Mesothelial cell of epicardium (in vitro differentiated cells): ENCODE results near the gene FAM107A. TPM values are rescaled to one million over a fixed set of nuclear protein-coding genes. Genes with fewer than 3 reads are reported as not detected.

Source experiments
- DNase-seq, 2 experiments: peaks; one replicate each; pipeline ENCODE4 v3.0.0; 2021; ENCODE audit warnings: low spot score in 2 of 2; ENCODE audit not compliant: unreplicated experiment in 2 of 2
- H3K27ac Mint-ChIP-seq: 2 replicates; pipeline ENCODE4 v1.8.0; 2021; ENCODE audit warnings: mixed read lengths
- H3K27me3 Mint-ChIP-seq: 2 replicates; pipeline ENCODE4 v1.8.0; 2021; ENCODE audit warnings: low read depth, mixed read lengths
- H3K36me3 Mint-ChIP-seq: 2 replicates; pipeline ENCODE4 v1.8.0; 2021; ENCODE audit warnings: mixed read lengths
- H3K4me1 Mint-ChIP-seq: 2 replicates; pipeline ENCODE4 v1.8.0; 2021; ENCODE audit warnings: mixed read lengths
- H3K4me3 Mint-ChIP-seq: 2 replicates; pipeline ENCODE4 v1.8.0; 2021; ENCODE audit warnings: mild to moderate bottlenecking, moderate library complexity, mixed read lengths
- H3K9me3 Mint-ChIP-seq: 2 replicates; pipeline ENCODE4 v1.8.0; 2021; ENCODE audit warnings: mixed read lengths
- total RNA-seq: library from RNA; stranded (reverse); gene quantifications from 3 replicates; pipeline ENCODE4 v1.2.1, GENCODE V29; 2021
- TF ChIP-seq, protein P1 (sequence below): fragments of 200-600 bp; sonication (generic); IDR thresholded peaks from one replicate; pipeline ENCODE4 v1.5.0; 2021; ENCODE audit warnings: antibody characterized with exemption; ENCODE audit not compliant: unreplicated experiment

The FAM107A gene
- total RNA-seq, 1 donor from 2014 or later: not detected

DNA sequence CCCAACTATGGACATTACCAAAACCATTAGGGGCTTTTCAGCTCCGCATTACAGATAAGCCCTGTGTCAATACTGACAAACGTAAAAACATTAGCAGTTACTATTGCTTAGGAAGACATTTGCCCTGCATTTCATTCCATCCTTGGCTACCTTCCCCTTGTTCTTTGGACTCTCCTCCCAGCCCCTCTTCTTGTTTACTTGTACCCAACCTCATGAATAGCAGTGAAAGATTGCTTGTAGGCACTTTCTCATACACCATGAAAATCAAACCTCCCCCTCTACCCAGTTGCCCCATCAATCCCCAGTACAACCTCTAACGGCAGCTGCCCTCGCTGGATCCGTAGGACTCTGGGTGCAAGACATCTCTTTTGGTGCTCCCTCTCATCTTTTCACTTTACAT is 16.9 kb upstream of the FAM107A start:
- Mint-ChIP-seq H3K4me3 (no peak overlapping the region), H3K27me3 (peaks cover 26% of the 10 kb centered on the region), H3K4me1 (no peaks in the 10 kb centered on the region), H3K36me3 (no peaks in the 10 kb centered on the region), H3K27ac (no peak overlapping the region), H3K9me3 (no peaks in the 10 kb centered on the region)
- TF ChIP-seq, protein P1, sequence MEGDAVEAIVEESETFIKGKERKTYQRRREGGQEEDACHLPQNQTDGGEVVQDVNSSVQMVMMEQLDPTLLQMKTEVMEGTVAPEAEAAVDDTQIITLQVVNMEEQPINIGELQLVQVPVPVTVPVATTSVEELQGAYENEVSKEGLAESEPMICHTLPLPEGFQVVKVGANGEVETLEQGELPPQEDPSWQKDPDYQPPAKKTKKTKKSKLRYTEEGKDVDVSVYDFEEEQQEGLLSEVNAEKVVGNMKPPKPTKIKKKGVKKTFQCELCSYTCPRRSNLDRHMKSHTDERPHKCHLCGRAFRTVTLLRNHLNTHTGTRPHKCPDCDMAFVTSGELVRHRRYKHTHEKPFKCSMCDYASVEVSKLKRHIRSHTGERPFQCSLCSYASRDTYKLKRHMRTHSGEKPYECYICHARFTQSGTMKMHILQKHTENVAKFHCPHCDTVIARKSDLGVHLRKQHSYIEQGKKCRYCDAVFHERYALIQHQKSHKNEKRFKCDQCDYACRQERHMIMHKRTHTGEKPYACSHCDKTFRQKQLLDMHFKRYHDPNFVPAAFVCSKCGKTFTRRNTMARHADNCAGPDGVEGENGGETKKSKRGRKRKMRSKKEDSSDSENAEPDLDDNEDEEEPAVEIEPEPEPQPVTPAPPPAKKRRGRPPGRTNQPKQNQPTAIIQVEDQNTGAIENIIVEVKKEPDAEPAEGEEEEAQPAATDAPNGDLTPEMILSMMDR: no peak
- DNase-seq: no peak

DNA sequence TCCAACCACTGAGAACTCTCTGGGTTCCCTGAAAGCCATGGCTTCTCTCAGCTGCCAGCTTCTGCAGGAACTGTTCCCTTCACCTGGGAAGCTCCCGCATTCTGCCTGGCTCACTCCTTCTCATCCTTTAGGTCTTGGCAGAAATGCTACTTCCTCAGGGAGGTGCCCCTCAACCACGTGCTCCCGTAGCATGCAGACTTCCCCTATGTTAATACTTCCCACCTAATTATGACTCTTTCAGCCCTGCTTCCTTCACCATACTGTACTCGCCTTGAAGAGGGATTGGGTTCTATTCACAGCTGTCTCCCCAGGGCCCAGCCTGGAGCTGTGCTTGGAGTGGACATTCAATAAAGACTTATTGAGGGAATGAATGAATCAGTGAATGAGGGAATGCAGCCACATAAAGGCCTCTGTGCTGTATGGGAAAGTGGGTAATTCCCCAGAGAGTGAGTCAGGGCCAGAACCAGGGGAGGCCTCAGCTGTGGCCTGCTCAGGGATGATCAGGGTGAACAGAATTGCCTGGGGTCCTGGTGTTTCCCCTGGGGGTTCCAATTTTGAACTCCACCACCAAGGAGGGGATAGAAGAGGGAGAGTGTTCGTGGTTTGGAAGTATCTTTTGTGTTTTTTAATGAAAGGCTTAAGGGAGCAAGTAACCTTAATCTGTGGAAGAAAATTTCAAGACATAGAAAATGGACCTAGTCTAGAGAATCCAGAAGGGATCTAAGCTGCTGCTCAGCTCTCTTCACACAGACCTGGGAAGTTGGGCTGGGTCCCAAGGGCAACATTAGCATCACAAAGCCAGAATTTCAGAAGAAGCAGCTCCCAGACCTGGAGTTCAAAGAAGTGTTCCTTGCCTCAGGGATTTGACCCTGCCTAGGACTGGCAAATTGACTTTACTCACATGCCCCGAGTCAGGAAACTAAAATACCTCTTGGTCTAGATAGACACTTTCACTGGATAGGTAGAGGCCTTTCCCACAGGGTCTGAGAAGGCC is 14.6 kb upstream of the FAM107A start:
- H3K36me3 Mint-ChIP-seq: no peaks in the 10 kb centered on the region
- H3K27ac Mint-ChIP-seq: no peak overlapping the region
- no peaks in the 10 kb centered on the region for H3K9me3 Mint-ChIP-seq
- TF ChIP-seq, protein P1: no peak
- peaks cover 48% of the 10 kb centered on the region for H3K27me3 Mint-ChIP-seq
- no peak overlapping the region for H3K4me3 Mint-ChIP-seq
- DNase-seq: no peak
- H3K4me1 Mint-ChIP-seq: no peaks in the 10 kb centered on the region

DNA sequence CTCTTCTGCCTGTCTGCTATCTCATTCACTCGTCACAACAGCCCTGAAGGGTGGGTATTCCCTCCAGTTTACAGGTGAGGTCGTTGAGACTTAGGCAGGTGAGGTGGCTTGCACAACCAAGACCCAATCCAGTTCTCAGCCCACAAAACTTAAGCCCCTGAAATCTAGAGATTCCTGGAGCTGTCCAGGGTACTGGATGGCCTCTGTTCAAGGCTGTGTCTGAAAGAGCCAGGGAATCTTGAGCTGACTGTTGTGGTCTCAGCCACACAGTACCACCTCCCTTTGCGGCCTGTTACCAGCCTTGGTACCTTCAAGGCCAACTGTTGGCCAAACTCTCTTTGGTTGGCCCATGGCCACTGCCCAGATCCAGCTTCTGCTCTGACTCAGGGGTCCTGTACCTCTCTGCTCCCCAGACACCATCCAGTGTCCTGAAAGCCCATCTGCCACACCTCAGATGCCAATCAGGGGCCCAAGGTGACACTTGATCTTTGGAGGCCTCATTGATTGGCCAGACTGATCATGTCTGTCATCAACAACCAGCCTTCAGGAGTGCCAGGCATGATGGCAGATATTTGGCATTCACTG is 10.9 kb upstream of the FAM107A start:
- Mint-ChIP-seq H3K4me1 (peaks cover 12% of the 10 kb centered on the region), H3K27me3 (peaks cover 80% of the 10 kb centered on the region), H3K27ac (no peak overlapping the region), H3K36me3 (no peaks in the 10 kb centered on the region), H3K9me3 (no peaks in the 10 kb centered on the region), H3K4me3 (no peak overlapping the region)
- peak; percentile 52 to 65 for DNase-seq
- TF ChIP-seq, protein P1: no peak

DNA sequence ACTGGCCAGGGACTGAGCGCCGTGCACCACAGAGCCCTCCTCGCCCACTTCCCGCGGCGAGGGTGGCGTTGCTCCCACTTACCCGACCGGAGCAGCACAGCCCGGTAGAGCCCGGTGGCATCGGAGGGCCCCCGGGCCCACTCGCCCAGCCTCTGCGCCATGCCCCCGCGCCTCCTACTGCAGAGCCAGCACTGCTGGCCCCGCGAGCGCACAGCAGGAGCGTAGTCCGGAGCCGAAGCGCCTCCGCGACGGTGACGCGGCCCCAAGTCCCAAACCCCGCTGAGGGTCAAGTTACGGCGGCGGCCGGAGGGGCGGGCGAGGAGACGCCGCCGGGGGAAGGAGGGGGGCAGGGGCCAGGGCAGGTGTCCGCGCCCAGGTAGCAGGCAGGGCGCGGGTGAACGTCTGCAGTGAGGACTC is 9.6 kb upstream of the FAM107A start:
- Mint-ChIP-seq H3K4me3 (no peak overlapping the region), H3K36me3 (no peaks in the 10 kb centered on the region), H3K9me3 (no peaks in the 10 kb centered on the region), H3K27me3 (peaks cover 92% of the 10 kb centered on the region), H3K4me1 (peaks cover 14% of the 10 kb centered on the region), H3K27ac (no peak overlapping the region)
- no peak for DNase-seq
- TF ChIP-seq, protein P1: no peak

DNA sequence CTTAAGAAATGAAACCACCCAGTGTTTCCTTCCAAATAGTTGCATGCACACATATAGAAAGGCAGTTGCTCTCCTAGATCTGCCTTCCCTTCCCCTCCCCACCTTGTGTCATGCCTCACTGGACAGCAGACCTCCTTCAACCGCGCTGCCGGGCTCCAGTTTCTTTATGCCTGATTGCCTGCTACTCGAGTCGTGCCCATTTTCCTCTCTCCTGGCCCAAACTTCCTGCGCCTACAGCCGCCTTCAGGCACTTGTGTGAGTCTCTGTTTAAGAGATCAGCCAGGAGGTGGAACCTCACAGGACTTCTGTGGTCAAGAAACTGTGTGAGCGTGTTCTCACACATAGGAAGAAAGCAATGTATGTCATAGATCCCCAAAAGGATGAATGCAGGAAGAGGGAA is 8.8 kb upstream of the FAM107A start:
- H3K9me3 Mint-ChIP-seq: no peaks in the 10 kb centered on the region
- H3K36me3 Mint-ChIP-seq: no peaks in the 10 kb centered on the region
- TF ChIP-seq, protein P1: no peak
- no peak overlapping the region for H3K27ac Mint-ChIP-seq
- H3K27me3 Mint-ChIP-seq: peaks cover 91% of the 10 kb centered on the region
- DNase-seq: no peak
- peaks cover 20% of the 10 kb centered on the region for H3K4me1 Mint-ChIP-seq
- H3K4me3 Mint-ChIP-seq: no peak overlapping the region
